ENCODE data around the gene OR8D2. TPM values are rescaled to one million over a fixed set of nuclear protein-coding genes. Genes with fewer than 3 reads are reported as not detected.

The OR8D2 gene
- total and polyA plus RNA-seq, 2 of the 4 experiments (the other 2 are of a cell fraction): not detected

GRCh38 chr11:124277207-124277606 is 42.8 kb downstream of the OR8D2 start:
- Histone ChIP-seq H3K79me1 (ENCODE audit: low read depth in 1 of 2, low read length in 2 of 2) (no peaks in the 10 kb centered on the region), H3K4me3 (ENCODE audit: insufficient read depth, low read depth, low read length) (no peak overlapping the region), H4K5ac (ENCODE audit: low read depth, low read length) (no peak overlapping the region; the same call in 1 of the 2 replicates), H3K9me1 (ENCODE audit: insufficient read depth, low read length) (peaks cover 7% of the 10 kb centered on the region; the same call in 1 of the 2 replicates), H3K14ac (replicated peaks; ENCODE audit: low read depth, low read length) (peak overlapping the region; percentile 50), H3K27ac (ENCODE audit: insufficient read depth, low read length) (no peak overlapping the region), H3K4me2 (ENCODE audit: low read depth, low read length) (no peak overlapping the region), H2AK9ac (replicated peaks; ENCODE audit: low read depth, low read length, poor library complexity) (no peak overlapping the region), H3K36me3 (ENCODE audit: control insufficient read depth, insufficient read depth, low read length) (no peaks in the 10 kb centered on the region), H2BK120ac (ENCODE audit: low read depth, low read length) (peak overlapping the region; percentile 76), H2AK5ac (ENCODE audit: low read depth, low read length) (peak overlapping the region; percentile 57), H2AFZ (replicated peaks; ENCODE audit: low read length, poor library complexity) (peak overlapping the region; percentile 49), H3K23ac (ENCODE audit: low read depth, low read length) (peak overlapping the region; percentile 16; the same call in 1 of the 2 replicates), H3K27me3 (ENCODE audit: control insufficient read depth, insufficient read depth, low read length) (no peaks in the 10 kb centered on the region), H4K91ac (ENCODE audit: insufficient read depth, low read depth, low read length) (peak overlapping the region; percentile 51), H3K9ac (ENCODE audit: low read depth, low read length) (no peak overlapping the region), H3K56ac (ENCODE audit: extremely low read depth, insufficient read depth, low read length) (no peak overlapping the region), H3K9me3 (ENCODE audit: control insufficient read depth, insufficient read depth, low read length) (no peaks in the 10 kb centered on the region), H4K20me1 (ENCODE audit: insufficient read depth, low read length) (no peaks in the 10 kb centered on the region), H4K8ac (ENCODE audit: low read depth in 2 of 2, low read length in 2 of 2) (peak overlapping the region in 1 of 2 experiments; percentile 50; a peak in 1 of 4 replicates), H2BK5ac (ENCODE audit: low read depth, low read length, poor library complexity, severe bottlenecking) (peak overlapping the region; percentile 59), H2BK20ac (ENCODE audit: low read depth, low read length) (peak overlapping the region; percentile 78), H3K4ac (ENCODE audit: low read depth, low read length) (peak overlapping the region; percentile 85), H3K4me1 (ENCODE audit: control insufficient read depth, insufficient read depth, low read length) (peaks cover 3% of the 10 kb centered on the region), H2BK15ac (ENCODE audit: low read depth, low read length) (peak overlapping the region; percentile 13; the same call in 1 of the 3 replicates), H3K18ac (ENCODE audit: low read depth, low read length) (no peak overlapping the region; the same call in 1 of the 2 replicates)
- no peak for DNase-seq
- no TSS peak for BruUV-seq (replicated peaks)
- dilution Hi-C loops (cut with HindIII; ENCODE audit: low sequenced_read_pairs, unreplicated experiment) (no loop called here), in situ Hi-C loops (cut with MboI; ENCODE audit: low sequenced_read_pairs) (no loop called here), intact Hi-C loops (cut with micrococcal nuclease) (no loop called here)
- POLR2A ChIA-PET (ENCODE audit: unreplicated experiment): no interaction called here
- ATAC-seq (ENCODE audit: low read depth): no peak
- CTCF ChIA-PET: interaction anchor here (1.3 kb wide), 1 partner anchor 125 kb away, joined by 3 read pairs; no protein-coding TSS in a partner anchor
- TF ChIP-seq BHLHE40 (IDR thresholded peaks at IDR 0.05; ENCODE audit: low read depth, low read length) (no peak), CHD1 (IDR thresholded peaks at IDR 0.05; ENCODE audit: low read depth, low read length) (no peak), MXI1 (IDR thresholded peaks at IDR 0.05; ENCODE audit: borderline replicate concordance, low read depth, low read length) (no peak), CTCF (conservative IDR thresholded peaks at IDR 0.05; ENCODE audit: low read depth, low read length) (no peak), CEBPB (IDR thresholded peaks at IDR 0.05; ENCODE audit: low read depth, low read length) (no peak), RFX5 (IDR thresholded peaks at IDR 0.05; ENCODE audit: low read depth, low read length) (no peak), RCOR1 (IDR thresholded peaks at IDR 0.05; ENCODE audit: insufficient replicate concordance, low read length) (no peak), SMC3 (IDR thresholded peaks at IDR 0.05; ENCODE audit: low read depth, low read length) (no peak), USF2 (IDR thresholded peaks at IDR 0.05; ENCODE audit: low read depth, low read length) (no peak), NFE2L2 (IDR thresholded peaks at IDR 0.05; ENCODE audit: low read depth, low read length) (no peak), MAZ (IDR thresholded peaks at IDR 0.05; ENCODE audit: borderline replicate concordance, low read depth, low read length) (no peak), ELK1 (IDR thresholded peaks at IDR 0.05; ENCODE audit: borderline replicate concordance, low read depth, low read length) (no peak), POLR2A (IDR thresholded peaks at IDR 0.05; ENCODE audit: low read depth, low read length) (no peak), MAFK (IDR thresholded peaks at IDR 0.05; ENCODE audit: low read depth, low read length) (no peak), FOS (IDR thresholded peaks at IDR 0.05; ENCODE audit: low read depth, low read length) (no peak), RAD21 (IDR thresholded peaks at IDR 0.05; ENCODE audit: low read length) (no peak)
- no CpG with 5 or more reads among the region's 3 CpGs for WGBS, 2 experiments (ENCODE audit: extremely low coverage in 2 of 2, insufficient read length in 1 of 2)

Data from IMR-90 (cell line).